ENCODE measurements around the gene DYNC1LI2. TPM values are rescaled to one million over a fixed set of nuclear protein-coding genes. Genes with fewer than 3 reads are reported as not detected.

The DYNC1LI2 gene
- total RNA-seq, 2 experiments from 2014 or later: 32.3 to 35.7 TPM

- H3K27me3 Mint-ChIP-seq: no peaks in the 10 kb centered on the region
- H3K27ac Mint-ChIP-seq: no peak overlapping the region
- intact Hi-C loops (cut with DNase I, micrococcal nuclease): no loop called here
These were observed 69.1 kb downstream of the DYNC1LI2 start for GRCh38 chr16:66682271-66682670.

DNA sequence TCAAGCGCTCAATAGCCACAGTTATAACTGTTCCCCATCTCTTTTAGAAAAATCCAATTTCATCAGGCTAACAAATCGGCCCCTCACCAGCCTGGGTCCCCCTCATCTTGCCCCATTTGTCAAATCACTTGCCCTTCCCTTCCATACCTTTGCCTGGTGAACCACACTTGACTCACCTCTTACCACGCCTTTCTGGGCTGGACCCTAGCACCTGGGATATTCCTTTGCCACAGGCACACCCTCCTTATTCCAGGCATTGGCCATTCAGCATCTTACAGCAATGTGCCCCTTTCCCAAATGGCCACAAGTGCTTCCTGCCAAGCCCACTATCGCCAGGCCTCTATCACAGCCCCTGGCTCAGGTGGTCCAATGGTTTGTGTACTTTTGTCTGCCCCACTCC, 69.7 kb downstream of the DYNC1LI2 start:
- intact Hi-C loops (cut with DNase I, micrococcal nuclease): no loop called here
- H3K27me3 Mint-ChIP-seq: no peaks in the 10 kb centered on the region
- no peaks in the 10 kb centered on the region for H3K4me1 Mint-ChIP-seq
- no peaks in the 10 kb centered on the region for H3K9me3 Mint-ChIP-seq (ENCODE audit: low read depth)
- H3K27ac Mint-ChIP-seq: no peak overlapping the region
- H3K36me3 Mint-ChIP-seq (ENCODE audit: low read depth): no peaks in the 10 kb centered on the region
- ChIA-PET CTCF (no interaction called here), POLR2A (no interaction called here)
- DNase-seq (no peak), ATAC-seq (no peak)
- H3K4me3 Mint-ChIP-seq: no peak overlapping the region

More at GRCh38 chr16:66682271-66682670, 69.1 kb downstream of the DYNC1LI2 start:
- H3K36me3 Mint-ChIP-seq (ENCODE audit: low read depth): no peaks in the 10 kb centered on the region
- no peak for ATAC-seq
- DNase-seq: no peak
- no peaks in the 10 kb centered on the region for H3K9me3 Mint-ChIP-seq (ENCODE audit: low read depth)
- POLR2A ChIA-PET: no interaction called here
- H3K4me3 Mint-ChIP-seq: no peak overlapping the region
- CTCF ChIA-PET: interaction anchor here (2.0 kb wide), 1 partner anchor 31 kb away, joined by 8 read pairs; no protein-coding TSS in a partner anchor
- no peaks in the 10 kb centered on the region for H3K4me1 Mint-ChIP-seq

GRCh38 chr16:66678337-66678736, 73.1 kb downstream of the DYNC1LI2 start:
- intact Hi-C loops (cut with DNase I, micrococcal nuclease): no loop called here
- H3K9me3 Mint-ChIP-seq (ENCODE audit: low read depth): no peaks in the 10 kb centered on the region
- no peaks in the 10 kb centered on the region for H3K36me3 Mint-ChIP-seq (ENCODE audit: low read depth)
- H3K4me3 Mint-ChIP-seq: no peak overlapping the region
- no peaks in the 10 kb centered on the region for H3K4me1 Mint-ChIP-seq
- DNase-seq (no peak), ATAC-seq (no peak)
- ChIA-PET CTCF (interaction anchor here (0.8 to 1.0 kb wide), 2 partner anchors 27 to 70 kb away, joined by 3 to 4 read pairs; no protein-coding TSS in a partner anchor), POLR2A (no interaction called here)
- no peaks in the 10 kb centered on the region for H3K27me3 Mint-ChIP-seq
- no peak overlapping the region for H3K27ac Mint-ChIP-seq

DNA sequence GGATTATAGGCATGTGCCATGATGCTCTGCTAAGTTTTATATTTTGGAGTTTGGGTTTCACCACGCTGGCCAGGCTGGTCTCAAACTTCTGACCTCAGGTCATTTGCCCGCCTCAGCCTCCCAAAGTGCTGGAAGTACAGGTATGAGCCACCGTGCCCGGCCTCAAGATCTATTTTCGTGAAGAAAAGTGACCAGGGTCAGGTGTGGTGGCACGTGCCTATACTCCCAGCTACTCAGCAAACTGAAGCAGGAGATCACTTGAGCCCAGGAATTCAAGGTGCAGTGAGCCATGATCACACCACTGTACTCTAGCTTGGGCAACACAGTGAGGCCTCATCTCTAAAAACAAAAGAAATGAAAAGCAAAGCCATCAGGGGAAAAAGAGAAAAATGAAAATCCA, 73.6 kb downstream of the DYNC1LI2 start:
- no peak overlapping the region for H3K4me3 Mint-ChIP-seq
- no peaks in the 10 kb centered on the region for H3K4me1 Mint-ChIP-seq
- ATAC-seq (no peak), DNase-seq (no peak)
- ChIA-PET CTCF (interaction anchor here (0.8 to 1.0 kb wide), 2 partner anchors 26 to 69 kb away, joined by 3 to 4 read pairs; no protein-coding TSS in a partner anchor), POLR2A (no interaction called here)
- no peaks in the 10 kb centered on the region for H3K27me3 Mint-ChIP-seq
- no peaks in the 10 kb centered on the region for H3K9me3 Mint-ChIP-seq (ENCODE audit: low read depth)
- H3K27ac Mint-ChIP-seq: no peak overlapping the region
- intact Hi-C loops (cut with DNase I, micrococcal nuclease): no loop called here
- no peaks in the 10 kb centered on the region for H3K36me3 Mint-ChIP-seq (ENCODE audit: low read depth)

- CTCF ChIA-PET: no interaction called here
- intact Hi-C loops (cut with DNase I, micrococcal nuclease): no loop called here
These were observed 74.2 kb downstream of the DYNC1LI2 start for GRCh38 chr16:66677179-66677578.

GRCh38 chr16:66676599-66676998, 74.8 kb downstream of the DYNC1LI2 start:
- ATAC-seq: no peak
- Mint-ChIP-seq H3K27me3 (no peaks in the 10 kb centered on the region), H3K4me1 (no peaks in the 10 kb centered on the region), H3K36me3 (ENCODE audit: low read depth) (no peaks in the 10 kb centered on the region), H3K9me3 (ENCODE audit: low read depth) (no peaks in the 10 kb centered on the region), H3K4me3 (no peak overlapping the region), H3K27ac (no peak overlapping the region)
- ChIA-PET POLR2A (no interaction called here), CTCF (interaction anchor here (0.7 kb wide), 1 partner anchor 249 kb away, joined by 3 read pairs; no protein-coding TSS in a partner anchor)
- intact Hi-C loops (cut with DNase I, micrococcal nuclease): no loop called here
- DNase-seq: no peak

More at GRCh38 chr16:66677179-66677578, 74.2 kb downstream of the DYNC1LI2 start:
- Mint-ChIP-seq H3K4me1 (no peaks in the 10 kb centered on the region), H3K36me3 (ENCODE audit: low read depth) (no peaks in the 10 kb centered on the region), H3K4me3 (no peak overlapping the region), H3K9me3 (ENCODE audit: low read depth) (no peaks in the 10 kb centered on the region), H3K27ac (no peak overlapping the region), H3K27me3 (no peaks in the 10 kb centered on the region)
- ATAC-seq: no peak
- POLR2A ChIA-PET: no interaction called here
- DNase-seq: no peak

GRCh38 chr16:66673691-66674090, 77.7 kb downstream of the DYNC1LI2 start:
- POLR2A ChIA-PET: no interaction called here
- Mint-ChIP-seq H3K27me3 (no peaks in the 10 kb centered on the region), H3K27ac (no peak overlapping the region), H3K4me3 (no peak overlapping the region), H3K4me1 (no peaks in the 10 kb centered on the region), H3K36me3 (ENCODE audit: low read depth) (no peaks in the 10 kb centered on the region), H3K9me3 (ENCODE audit: low read depth) (no peaks in the 10 kb centered on the region)
- CTCF ChIA-PET: interaction anchor here (1.4 kb wide), 1 partner anchor 13 kb away, joined by 3 read pairs; no protein-coding TSS in a partner anchor
- no peak for ATAC-seq
- DNase-seq: no peak
- intact Hi-C loops (cut with DNase I, micrococcal nuclease): no loop called here

Other genes starting within 250 kb of the DYNC1LI2 start
- 1 to 10 TPM; 3.8 to 6.4 TPM for gene TK2, start 201.5 kb downstream of the DYNC1LI2 start, total RNA-seq
- 100 to 1,000 TPM in 1 of 2 experiments, 10 to 100 TPM in 1; 93.5 to 122 TPM for gene CKLF, start 199.0 kb downstream of the DYNC1LI2 start, total RNA-seq
- gene CMTM1, start 185.2 kb downstream of the DYNC1LI2 start, total RNA-seq: 10 to 100 TPM in 1 of 2 experiments, 1 to 10 TPM in 1; 6.4 to 11.8 TPM
- gene CMTM2, start 172.1 kb downstream of the DYNC1LI2 start, total RNA-seq: under 1 TPM in 1 of 2 experiments, not detected in 1; 0.51 TPM
- 10 to 100 TPM; 53.7 to 59.7 TPM for gene CMTM3, start 146.9 kb downstream of the DYNC1LI2 start, total RNA-seq
- 1 to 10 TPM; 3.3 to 4.5 TPM for gene CMTM4, start 54.9 kb downstream of the DYNC1LI2 start, total RNA-seq
- gene TERB1, start 50.0 kb upstream of the DYNC1LI2 start, total RNA-seq: under 1 TPM in 1 of 2 experiments, not detected in 1; 0.14 TPM
- gene NAE1, start 79.4 kb upstream of the DYNC1LI2 start, total RNA-seq: 100 to 1,000 TPM; 102 to 125 TPM
- under 1 TPM in 1 of 2 experiments, not detected in 1; 0.16 TPM for gene CA7, start 92.8 kb upstream of the DYNC1LI2 start, total RNA-seq
- 10 to 100 TPM; 27.8 to 36.6 TPM for gene PDP2, start 128.9 kb upstream of the DYNC1LI2 start, total RNA-seq
- gene CDH16, start 167.3 kb upstream of the DYNC1LI2 start, total RNA-seq: not detected
- under 1 TPM; 0.19 to 0.55 TPM for gene RRAD, start 173.9 kb upstream of the DYNC1LI2 start, total RNA-seq
- gene CIAO2B, start 182.8 kb upstream of the DYNC1LI2 start, total RNA-seq: 100 to 1,000 TPM; 171 to 186 TPM
- 10 to 100 TPM; 30.5 to 31.6 TPM for gene CES2, start 183.9 kb upstream of the DYNC1LI2 start, total RNA-seq
- gene CES3, start 209.7 kb upstream of the DYNC1LI2 start, total RNA-seq: 1 to 10 TPM; 1.6 to 1.9 TPM
- 10 to 100 TPM; 13.5 to 15.7 TPM for gene CES4A, start 237.0 kb upstream of the DYNC1LI2 start, total RNA-seq